Endodermal cell (in vitro differentiated cells): Measurements from ENCODE around the gene KAT7. TPM values are rescaled to one million over a fixed set of nuclear protein-coding genes. Genes with fewer than 3 reads are reported as not detected.

Source experiments
- DNase-seq: peaks from one replicate; pipeline ENCODE4 v3.0.0-alpha.2; 2017
- H3K27ac ChIP-seq: 2 replicates; pipeline ENCODE4 v1.5.1; 2013; ENCODE audit warnings: mild to moderate bottlenecking, low read depth, low read length, moderate library complexity
- H3K27me3 ChIP-seq: 2 replicates; pipeline ENCODE4 v1.6.1; 2013; ENCODE audit warnings: mild to moderate bottlenecking, low read length, moderate library complexity; ENCODE audit not compliant: insufficient read depth, control insufficient read depth, poor library complexity, severe bottlenecking
- H3K36me3 ChIP-seq: 2 replicates; pipeline ENCODE4 v1.7.0; 2013; ENCODE audit warnings: mild to moderate bottlenecking, low read length, moderate library complexity; ENCODE audit not compliant: control insufficient read depth, insufficient read depth
- H3K4me1 ChIP-seq: one replicate; pipeline ENCODE4 v1.7.0; 2013; ENCODE audit warnings: low read length; ENCODE audit not compliant: control insufficient read depth, insufficient read depth
- H3K4me3 ChIP-seq: 2 replicates; pipeline ENCODE4 v1.5.1; 2013; ENCODE audit warnings: mild to moderate bottlenecking, low read length, moderate library complexity
- H3K9ac ChIP-seq: 2 replicates; pipeline ENCODE4 v1.6.1; 2013; ENCODE audit warnings: mild to moderate bottlenecking, low read length, moderate library complexity; ENCODE audit not compliant: poor library complexity, severe bottlenecking; ENCODE audit errors: extremely low read depth
- H3K9me3 ChIP-seq: 2 replicates; pipeline ENCODE4 v1.6.1; 2013; ENCODE audit warnings: mild to moderate bottlenecking, low read length, moderate library complexity; ENCODE audit not compliant: control insufficient read depth
- H3K27ac Mint-ChIP-seq: 2 replicates; pipeline ENCODE4 v1.8.0; 2020; ENCODE audit warnings: mixed read lengths
- H3K27me3 Mint-ChIP-seq: 2 replicates; pipeline ENCODE4 v1.8.0; 2021; ENCODE audit warnings: mild to moderate bottlenecking, mixed read lengths; ENCODE audit not compliant: insufficient read depth
- H3K36me3 Mint-ChIP-seq: 2 replicates; pipeline ENCODE4 v1.8.0; 2020; ENCODE audit warnings: low read depth, mixed read lengths
- H3K4me1 Mint-ChIP-seq: 2 replicates; pipeline ENCODE4 v1.8.0; 2020; ENCODE audit warnings: mixed read lengths
- H3K4me3 Mint-ChIP-seq: 2 replicates; pipeline ENCODE4 v1.8.0; 2020; ENCODE audit warnings: mild to moderate bottlenecking, moderate library complexity, mixed read lengths
- H3K9me3 Mint-ChIP-seq: 2 replicates; pipeline ENCODE4 v1.8.0; 2020; ENCODE audit warnings: mild to moderate bottlenecking, mixed read lengths
- WGBS, 2 experiments: methylation state at CpG; one replicate each; pipeline versions ENCODE4 v1.1.5 to v1.1.7; 2013; ENCODE audit warnings: missing lambda C conversion rate in 2 of 2, mixed read lengths in 1 of 2; ENCODE audit not compliant: insufficient coverage in 1 of 2, insufficient read length in 1 of 2; 5-methylcytosine and 5-hydroxymethylcytosine counted together
- total RNA-seq, 2 donors: library from RNA; stranded (reverse); fragmentation: NEBNext Ultra II Directional in 1 of 2; extraction: Animal tissue kit (Norgen Biotek cat#: 25700) in 1 of 2; gene quantifications; 2 replicates in 1 of 2; 3 replicates in 1 of 2; pipeline ENCODE4 v1.2.1, GENCODE V29; 2021
- TF ChIP-seq, protein P1 (sequence below): fragments of 200-600 bp; sonication (generic); conservative IDR thresholded peaks from 2 replicates; pipeline ENCODE4 v1.5.0; 2021; ENCODE audit warnings: antibody characterized with exemption, mild to moderate bottlenecking

The KAT7 gene
- total RNA-seq, 2 donors from 2014 or later: 77.8 to 80.5 TPM

DNA sequence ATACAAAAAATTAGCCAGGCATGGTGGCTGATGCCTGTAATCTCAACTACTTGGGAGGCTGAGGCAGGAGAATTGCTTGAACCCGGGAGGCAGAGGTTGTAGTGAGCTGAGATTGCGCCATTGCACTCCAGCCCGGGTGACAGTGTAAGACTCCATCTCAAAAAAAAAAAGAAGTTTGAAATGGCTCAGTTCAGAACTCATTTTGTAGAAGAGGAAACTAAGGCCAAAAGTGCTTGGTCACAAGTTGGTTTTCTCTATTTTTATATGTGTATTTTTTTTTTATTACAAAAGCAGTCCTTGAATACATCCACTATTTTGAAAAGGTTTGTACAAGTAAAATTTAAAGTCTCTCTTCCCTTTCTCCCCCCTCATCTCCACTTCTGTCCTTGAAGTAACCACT, 53.9 kb downstream of the KAT7 start:
- Histone ChIP-seq H3K4me3 (no peak overlapping the region), H3K27me3 (no peaks in the 10 kb centered on the region), H3K4me1 (peaks cover 16% of the 10 kb centered on the region), H3K9me3 (no peaks in the 10 kb centered on the region), H3K9ac (no peak overlapping the region), H3K27ac (no peak overlapping the region), H3K36me3 (peaks cover 5% of the 10 kb centered on the region)
- Mint-ChIP-seq H3K4me1 (peaks cover 19% of the 10 kb centered on the region), H3K27me3 (no peaks in the 10 kb centered on the region), H3K36me3 (peaks cover 23% of the 10 kb centered on the region), H3K9me3 (no peaks in the 10 kb centered on the region), H3K27ac (no peak overlapping the region), H3K4me3 (no peak overlapping the region)
- 93 to 98% methylated on average over 3 of the region's 3 CpGs for WGBS, 2 experiments
- TF ChIP-seq, protein P1, sequence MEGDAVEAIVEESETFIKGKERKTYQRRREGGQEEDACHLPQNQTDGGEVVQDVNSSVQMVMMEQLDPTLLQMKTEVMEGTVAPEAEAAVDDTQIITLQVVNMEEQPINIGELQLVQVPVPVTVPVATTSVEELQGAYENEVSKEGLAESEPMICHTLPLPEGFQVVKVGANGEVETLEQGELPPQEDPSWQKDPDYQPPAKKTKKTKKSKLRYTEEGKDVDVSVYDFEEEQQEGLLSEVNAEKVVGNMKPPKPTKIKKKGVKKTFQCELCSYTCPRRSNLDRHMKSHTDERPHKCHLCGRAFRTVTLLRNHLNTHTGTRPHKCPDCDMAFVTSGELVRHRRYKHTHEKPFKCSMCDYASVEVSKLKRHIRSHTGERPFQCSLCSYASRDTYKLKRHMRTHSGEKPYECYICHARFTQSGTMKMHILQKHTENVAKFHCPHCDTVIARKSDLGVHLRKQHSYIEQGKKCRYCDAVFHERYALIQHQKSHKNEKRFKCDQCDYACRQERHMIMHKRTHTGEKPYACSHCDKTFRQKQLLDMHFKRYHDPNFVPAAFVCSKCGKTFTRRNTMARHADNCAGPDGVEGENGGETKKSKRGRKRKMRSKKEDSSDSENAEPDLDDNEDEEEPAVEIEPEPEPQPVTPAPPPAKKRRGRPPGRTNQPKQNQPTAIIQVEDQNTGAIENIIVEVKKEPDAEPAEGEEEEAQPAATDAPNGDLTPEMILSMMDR: no peak
- DNase-seq: no peak

DNA sequence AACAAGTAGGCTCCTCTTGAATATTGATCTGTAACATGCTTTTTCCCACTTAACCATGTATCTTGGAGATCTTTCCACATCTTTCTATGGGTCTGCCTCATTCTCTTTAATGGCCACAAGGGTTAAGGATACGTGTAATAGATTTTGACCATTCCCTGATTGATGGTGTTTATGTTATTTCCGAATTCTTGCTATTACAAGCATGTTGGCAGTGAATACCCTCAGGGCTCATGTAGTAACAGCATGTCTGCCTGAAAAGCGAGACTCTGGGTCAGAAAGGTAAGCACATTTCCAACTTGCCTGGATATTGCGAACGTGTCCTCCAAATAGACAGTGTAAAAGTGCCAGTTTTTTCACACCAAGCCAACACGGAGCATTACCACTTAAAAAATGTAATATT, 54.4 kb downstream of the KAT7 start:
- Histone ChIP-seq H3K9me3 (no peaks in the 10 kb centered on the region), H3K4me3 (no peak overlapping the region), H3K27ac (no peak overlapping the region), H3K9ac (no peak overlapping the region), H3K36me3 (peaks cover 5% of the 10 kb centered on the region), H3K27me3 (no peaks in the 10 kb centered on the region), H3K4me1 (peaks cover 19% of the 10 kb centered on the region)
- TF ChIP-seq, protein P1: peak; percentile 17
- Mint-ChIP-seq H3K36me3 (peaks cover 23% of the 10 kb centered on the region), H3K4me1 (peaks cover 22% of the 10 kb centered on the region), H3K27ac (no peak overlapping the region), H3K9me3 (no peaks in the 10 kb centered on the region), H3K27me3 (no peaks in the 10 kb centered on the region), H3K4me3 (no peak overlapping the region)
- 89 to 95% methylated on average over 3 to 6 of the region's 6 CpGs for WGBS, 2 experiments
- no peak for DNase-seq

DNA sequence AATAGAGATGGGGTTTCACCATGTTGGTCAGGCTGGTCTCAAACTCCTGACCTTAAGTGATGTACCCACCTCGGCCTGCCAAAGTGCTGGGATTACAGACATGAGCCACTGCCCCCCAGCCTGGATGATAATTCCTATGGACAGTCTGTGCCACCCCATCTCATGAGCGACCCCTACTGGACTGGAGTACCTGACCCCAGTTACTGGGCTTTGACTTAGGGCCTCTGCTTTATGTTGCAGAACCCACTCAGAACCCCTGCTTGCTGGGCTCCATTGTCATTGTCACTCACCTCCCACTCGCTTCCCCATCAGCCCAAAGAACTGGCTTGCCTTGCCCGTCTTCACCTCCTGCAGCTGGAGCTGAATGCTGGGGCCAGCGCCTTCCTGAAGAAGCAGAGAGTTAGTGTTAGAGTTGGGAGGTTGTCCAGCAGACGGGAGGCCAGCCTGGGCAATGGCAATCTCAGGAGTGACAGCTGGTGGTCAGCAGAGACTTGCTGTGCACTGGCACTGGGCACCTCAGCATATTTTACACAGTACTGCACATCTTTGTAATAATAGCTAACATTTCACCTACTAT, 55.4 kb downstream of the KAT7 start:
- Mint-ChIP-seq H3K4me3 (no peak overlapping the region), H3K27me3 (no peaks in the 10 kb centered on the region), H3K4me1 (peaks cover 29% of the 10 kb centered on the region), H3K36me3 (peaks cover 23% of the 10 kb centered on the region), H3K27ac (no peak overlapping the region), H3K9me3 (no peaks in the 10 kb centered on the region)
- Histone ChIP-seq H3K4me3 (no peak overlapping the region), H3K36me3 (peaks cover 5% of the 10 kb centered on the region), H3K9me3 (no peaks in the 10 kb centered on the region), H3K4me1 (peaks cover 25% of the 10 kb centered on the region), H3K27me3 (no peaks in the 10 kb centered on the region), H3K27ac (no peak overlapping the region), H3K9ac (no peak overlapping the region)
- DNase-seq: peak; percentile 89
- WGBS, 2 experiments: 62 to 84% methylated on average over 2 to 6 of the region's 6 CpGs
- TF ChIP-seq, protein P1: peak; percentile 77
